ENCODE measurements around the gene C8A.

The C8A gene

GRCh38 chr1:56957931-56958330 lies 103.3 kb downstream of the C8A start:
- H3K27me3 ChIP-seq (ENCODE audit: control insufficient read depth, insufficient read depth, low read length), result peaks cover 3% of the 10 kb centered on the region
- H3K9me3 ChIP-seq (replicated peaks; ENCODE audit: low read length), result no peaks in the 10 kb centered on the region
- no peaks in the 10 kb centered on the region for H3K36me3 ChIP-seq (ENCODE audit: insufficient read depth, low read length)
- no peaks in the 10 kb centered on the region for H3K4me1 ChIP-seq (ENCODE audit: control insufficient read depth, insufficient read depth, low read length)
- H3K4me2 ChIP-seq (ENCODE audit: low read length), result no peak overlapping the region
- H3K4me3 ChIP-seq (ENCODE audit: low read length), result no peak overlapping the region
- H3K9ac ChIP-seq (ENCODE audit: low read depth, low read length), result no peak overlapping the region

GRCh38 chr1:56958526-56958925 lies 103.9 kb downstream of the C8A start:
- H3K4me1 ChIP-seq (ENCODE audit: control insufficient read depth, insufficient read depth, low read length), result no peaks in the 10 kb centered on the region

GRCh38 chr1:56961426-56961825 lies 106.8 kb downstream of the C8A start:
- Histone ChIP-seq H3K9ac (ENCODE audit: low read depth, low read length) (no peak overlapping the region), H3K4me2 (ENCODE audit: low read length) (no peak overlapping the region), H3K36me3 (ENCODE audit: insufficient read depth, low read length) (no peaks in the 10 kb centered on the region)

More at GRCh38 chr1:56958526-56958925, 103.9 kb downstream of the C8A start:
- no peaks in the 10 kb centered on the region for H3K36me3 ChIP-seq (ENCODE audit: insufficient read depth, low read length)
- H3K9ac ChIP-seq (ENCODE audit: low read depth, low read length), result no peak overlapping the region
- H3K4me2 ChIP-seq (ENCODE audit: low read length), result no peak overlapping the region
- H3K4me3 ChIP-seq (ENCODE audit: low read length), result no peak overlapping the region
- no peaks in the 10 kb centered on the region for H3K9me3 ChIP-seq (replicated peaks; ENCODE audit: low read length)
- peaks cover 3% of the 10 kb centered on the region for H3K27me3 ChIP-seq (ENCODE audit: control insufficient read depth, insufficient read depth, low read length)

GRCh38 chr1:56963667-56964066 lies 109.1 kb downstream of the C8A start:
- no peak overlapping the region for H3K9ac ChIP-seq (ENCODE audit: low read depth, low read length)
- H3K27me3 ChIP-seq (ENCODE audit: control insufficient read depth, insufficient read depth, low read length), result peaks cover 3% of the 10 kb centered on the region
- H3K9me3 ChIP-seq (replicated peaks; ENCODE audit: low read length), result no peaks in the 10 kb centered on the region
- H3K36me3 ChIP-seq (ENCODE audit: insufficient read depth, low read length), result no peaks in the 10 kb centered on the region
- no peak overlapping the region for H3K4me3 ChIP-seq (ENCODE audit: low read length)
- H3K4me2 ChIP-seq (ENCODE audit: low read length), result no peak overlapping the region
- H3K4me1 ChIP-seq (ENCODE audit: control insufficient read depth, insufficient read depth, low read length), result no peaks in the 10 kb centered on the region

More at GRCh38 chr1:56961426-56961825, 106.8 kb downstream of the C8A start:
- no peaks in the 10 kb centered on the region for H3K9me3 ChIP-seq (replicated peaks; ENCODE audit: low read length)
- peaks cover 3% of the 10 kb centered on the region for H3K27me3 ChIP-seq (ENCODE audit: control insufficient read depth, insufficient read depth, low read length)
- no peaks in the 10 kb centered on the region for H3K4me1 ChIP-seq (ENCODE audit: control insufficient read depth, insufficient read depth, low read length)
- no peak overlapping the region for H3K4me3 ChIP-seq (ENCODE audit: low read length)

GRCh38 chr1:56964349-56965017 lies 109.9 kb downstream of the C8A start:
- H3K4me2 ChIP-seq (ENCODE audit: low read length), result no peak overlapping the region
- peaks cover 3% of the 10 kb centered on the region for H3K27me3 ChIP-seq (ENCODE audit: control insufficient read depth, insufficient read depth, low read length)
- no peak overlapping the region for H3K9ac ChIP-seq (ENCODE audit: low read depth, low read length)
- H3K4me1 ChIP-seq (ENCODE audit: control insufficient read depth, insufficient read depth, low read length), result no peaks in the 10 kb centered on the region
- no peaks in the 10 kb centered on the region for H3K36me3 ChIP-seq (ENCODE audit: insufficient read depth, low read length)
- H3K4me3 ChIP-seq (ENCODE audit: low read length), result no peak overlapping the region
- no peaks in the 10 kb centered on the region for H3K9me3 ChIP-seq (replicated peaks; ENCODE audit: low read length)

GRCh38 chr1:56965191-56965590 lies 110.6 kb downstream of the C8A start:
- Histone ChIP-seq H3K36me3 (ENCODE audit: insufficient read depth, low read length) (no peaks in the 10 kb centered on the region), H3K4me3 (ENCODE audit: low read length) (no peak overlapping the region), H3K4me2 (ENCODE audit: low read length) (no peak overlapping the region), H3K9ac (ENCODE audit: low read depth, low read length) (no peak overlapping the region), H3K9me3 (replicated peaks; ENCODE audit: low read length) (no peaks in the 10 kb centered on the region), H3K27me3 (ENCODE audit: control insufficient read depth, insufficient read depth, low read length) (peaks cover 3% of the 10 kb centered on the region), H3K4me1 (ENCODE audit: control insufficient read depth, insufficient read depth, low read length) (no peaks in the 10 kb centered on the region)

- Histone ChIP-seq H3K4me1 (ENCODE audit: control insufficient read depth, insufficient read depth, low read length) (no peaks in the 10 kb centered on the region), H3K9me3 (replicated peaks; ENCODE audit: low read length) (no peaks in the 10 kb centered on the region), H3K27me3 (ENCODE audit: control insufficient read depth, insufficient read depth, low read length) (peaks cover 3% of the 10 kb centered on the region), H3K9ac (ENCODE audit: low read depth, low read length) (no peak within 1 kb of the TSS), H3K4me3 (ENCODE audit: low read length) (no peak within 1 kb of the TSS), H3K4me2 (ENCODE audit: low read length) (no peak within 1 kb of the TSS), H3K36me3 (ENCODE audit: insufficient read depth, low read length) (no peaks in the 10 kb centered on the region)
These were observed 111.5 kb downstream of the C8A start, which contains the start of gene C8B for GRCh38 chr1:56965916-56966697. TSS of gene C8B (minus strand) at chr1:56966015. CDS start at chr1:56965948, 67 bp downstream.

GRCh38 chr1:56966698-56966999 lies 112.1 kb downstream of the C8A start:
- Histone ChIP-seq H3K9me3 (replicated peaks; ENCODE audit: low read length) (no peaks in the 10 kb centered on the region), H3K4me3 (ENCODE audit: low read length) (no peak overlapping the region), H3K27me3 (ENCODE audit: control insufficient read depth, insufficient read depth, low read length) (no peaks in the 10 kb centered on the region), H3K4me2 (ENCODE audit: low read length) (no peak overlapping the region), H3K36me3 (ENCODE audit: insufficient read depth, low read length) (no peaks in the 10 kb centered on the region), H3K9ac (ENCODE audit: low read depth, low read length) (no peak overlapping the region), H3K4me1 (ENCODE audit: control insufficient read depth, insufficient read depth, low read length) (no peaks in the 10 kb centered on the region)

- Histone ChIP-seq H3K9me3 (replicated peaks; ENCODE audit: low read length) (no peaks in the 10 kb centered on the region), H3K4me2 (ENCODE audit: low read length) (no peak overlapping the region), H3K9ac (ENCODE audit: low read depth, low read length) (no peak overlapping the region), H3K27me3 (ENCODE audit: control insufficient read depth, insufficient read depth, low read length) (no peaks in the 10 kb centered on the region), H3K36me3 (ENCODE audit: insufficient read depth, low read length) (no peaks in the 10 kb centered on the region), H3K4me3 (ENCODE audit: low read length) (no peak overlapping the region), H3K4me1 (ENCODE audit: control insufficient read depth, insufficient read depth, low read length) (no peaks in the 10 kb centered on the region)
These were observed 112.8 kb downstream of the C8A start for GRCh38 chr1:56967355-56967754.
